GM12875 (cell line): ENCODE measurements around the gene ASIC3.

ENCODE experiments used
- H3K4me3 ChIP-seq: one replicate; pipeline ENCODE4 v1.5.1; 2011; ENCODE audit warnings: low read depth, low read length, control low read depth
- TF ChIP-seq, protein P1 (sequence below): IDR thresholded peaks from 2 replicates; pipeline ENCODE4 v1.5.1; 2011; ENCODE audit warnings: low read depth, mild to moderate bottlenecking, control low read depth, inconsistent platforms, low read length, moderate library complexity, borderline replicate concordance; ENCODE audit not compliant: insufficient read depth

ASIC3 gene

DNA sequence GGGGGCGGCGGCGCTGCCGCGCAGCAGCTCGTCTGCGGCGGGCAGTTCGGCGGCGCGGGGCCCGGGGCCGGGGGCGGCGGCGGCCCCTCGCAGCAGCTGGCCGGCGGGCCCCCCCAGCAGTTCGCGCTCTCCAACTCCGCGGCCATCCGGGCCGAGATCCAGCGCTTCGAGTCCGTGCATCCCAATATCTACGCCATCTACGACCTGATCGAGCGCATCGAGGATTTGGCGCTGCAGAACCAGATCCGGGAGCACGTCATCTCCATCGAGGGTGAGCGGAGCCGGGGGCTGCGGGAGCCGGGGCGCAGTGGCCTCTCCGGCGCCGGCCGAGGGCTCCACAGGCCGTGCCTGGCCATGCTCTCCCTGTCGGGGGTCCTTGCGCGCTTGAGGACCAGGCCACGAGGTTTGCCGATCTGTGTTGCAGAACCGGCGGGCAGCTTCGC, 38.5 kb downstream of the ASIC3 start:
- H3K4me3 ChIP-seq = peak overlapping the region; percentile 73
- TF ChIP-seq, protein P1, sequence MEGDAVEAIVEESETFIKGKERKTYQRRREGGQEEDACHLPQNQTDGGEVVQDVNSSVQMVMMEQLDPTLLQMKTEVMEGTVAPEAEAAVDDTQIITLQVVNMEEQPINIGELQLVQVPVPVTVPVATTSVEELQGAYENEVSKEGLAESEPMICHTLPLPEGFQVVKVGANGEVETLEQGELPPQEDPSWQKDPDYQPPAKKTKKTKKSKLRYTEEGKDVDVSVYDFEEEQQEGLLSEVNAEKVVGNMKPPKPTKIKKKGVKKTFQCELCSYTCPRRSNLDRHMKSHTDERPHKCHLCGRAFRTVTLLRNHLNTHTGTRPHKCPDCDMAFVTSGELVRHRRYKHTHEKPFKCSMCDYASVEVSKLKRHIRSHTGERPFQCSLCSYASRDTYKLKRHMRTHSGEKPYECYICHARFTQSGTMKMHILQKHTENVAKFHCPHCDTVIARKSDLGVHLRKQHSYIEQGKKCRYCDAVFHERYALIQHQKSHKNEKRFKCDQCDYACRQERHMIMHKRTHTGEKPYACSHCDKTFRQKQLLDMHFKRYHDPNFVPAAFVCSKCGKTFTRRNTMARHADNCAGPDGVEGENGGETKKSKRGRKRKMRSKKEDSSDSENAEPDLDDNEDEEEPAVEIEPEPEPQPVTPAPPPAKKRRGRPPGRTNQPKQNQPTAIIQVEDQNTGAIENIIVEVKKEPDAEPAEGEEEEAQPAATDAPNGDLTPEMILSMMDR = no peak

DNA sequence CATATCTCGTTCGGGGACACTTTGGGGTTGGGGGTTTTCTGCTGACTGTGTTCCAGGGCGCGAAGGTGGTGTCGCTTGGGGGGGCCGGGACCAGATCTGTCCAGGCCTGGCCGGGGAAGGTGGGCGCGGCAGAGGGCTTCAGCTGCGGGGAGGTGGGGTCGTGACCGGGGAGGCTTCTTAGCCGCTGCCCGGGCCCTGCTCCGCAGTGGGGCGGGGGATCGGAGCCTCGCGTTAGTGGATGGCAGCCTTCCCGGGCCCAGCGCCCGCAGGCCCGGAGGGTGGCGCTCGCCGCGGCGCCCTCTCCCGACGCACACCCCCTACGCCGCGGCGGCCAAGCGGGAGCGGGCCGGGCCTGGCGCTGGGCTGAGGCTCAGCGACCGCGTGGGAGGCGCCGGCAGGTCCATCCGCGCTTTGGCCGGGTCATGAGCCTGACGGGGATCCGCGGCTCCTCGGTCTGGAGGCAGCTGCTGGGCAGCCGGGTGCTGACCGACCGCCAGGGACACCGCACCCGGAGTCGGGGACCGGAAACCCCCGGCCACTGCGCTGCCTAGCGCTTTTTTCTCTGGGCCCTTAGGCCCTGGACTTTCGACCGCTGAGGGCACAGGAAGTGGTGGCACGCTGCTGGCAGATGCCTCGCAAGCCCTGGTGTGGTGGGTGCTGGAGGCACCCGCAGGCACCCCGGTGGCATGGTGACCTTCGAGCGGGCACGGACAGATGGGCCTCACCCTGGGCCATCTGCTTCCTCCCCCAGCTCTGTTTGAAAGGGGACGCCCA, 39.1 kb downstream of the ASIC3 start:
- H3K4me3 ChIP-seq = peak overlapping the region; percentile 73
- TF ChIP-seq, protein P1 = peak; percentile 41; the same call in 1 of the 2 replicates

DNA sequence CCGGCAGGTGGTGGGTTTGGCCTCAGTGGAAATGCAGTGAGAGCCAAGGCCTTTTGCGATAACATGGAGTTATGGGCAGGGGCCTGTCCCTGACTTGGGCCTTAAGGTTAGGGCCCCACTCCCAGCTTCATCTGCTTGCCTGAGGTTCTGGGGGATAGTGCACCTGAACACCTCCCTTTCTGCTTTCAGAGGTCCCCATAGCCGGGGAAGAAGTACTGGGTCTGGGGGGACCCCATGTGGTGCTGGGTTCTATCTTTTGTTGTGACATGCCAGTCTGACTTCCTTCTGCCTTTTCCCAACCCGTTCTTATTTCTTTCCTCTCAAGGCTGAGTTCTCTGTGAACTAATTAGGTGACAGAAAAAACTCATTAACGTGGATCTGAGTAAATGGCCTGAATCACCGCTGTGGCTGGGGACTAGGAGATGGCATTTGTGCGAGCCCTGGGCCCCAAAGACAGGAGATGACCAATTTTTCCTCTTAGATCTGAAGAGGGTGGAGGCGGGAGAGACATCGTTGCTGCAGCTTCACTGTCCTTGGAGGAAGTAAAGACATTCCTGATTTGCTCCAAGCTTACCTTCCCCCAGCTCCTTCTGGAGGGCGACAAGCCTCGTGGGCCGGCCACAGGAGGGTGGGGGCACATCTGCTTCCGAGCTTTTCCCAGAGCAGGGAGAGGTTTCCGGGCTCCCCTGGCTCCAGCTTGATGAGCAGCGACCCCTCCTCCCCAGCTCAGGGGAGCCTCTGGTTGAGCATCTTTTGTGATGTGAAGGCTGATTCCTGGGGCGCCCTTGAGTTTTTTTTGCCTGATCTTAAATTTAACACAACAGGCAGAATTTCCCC, 39.9 kb downstream of the ASIC3 start:
- TF ChIP-seq, protein P1 = no peak
- H3K4me3 ChIP-seq = peak overlapping the region; percentile 73

GRCh38 chr7:151088856-151089699, 40.7 kb downstream of the ASIC3 start:
- H3K4me3 ChIP-seq = peak overlapping the region; percentile 33

DNA sequence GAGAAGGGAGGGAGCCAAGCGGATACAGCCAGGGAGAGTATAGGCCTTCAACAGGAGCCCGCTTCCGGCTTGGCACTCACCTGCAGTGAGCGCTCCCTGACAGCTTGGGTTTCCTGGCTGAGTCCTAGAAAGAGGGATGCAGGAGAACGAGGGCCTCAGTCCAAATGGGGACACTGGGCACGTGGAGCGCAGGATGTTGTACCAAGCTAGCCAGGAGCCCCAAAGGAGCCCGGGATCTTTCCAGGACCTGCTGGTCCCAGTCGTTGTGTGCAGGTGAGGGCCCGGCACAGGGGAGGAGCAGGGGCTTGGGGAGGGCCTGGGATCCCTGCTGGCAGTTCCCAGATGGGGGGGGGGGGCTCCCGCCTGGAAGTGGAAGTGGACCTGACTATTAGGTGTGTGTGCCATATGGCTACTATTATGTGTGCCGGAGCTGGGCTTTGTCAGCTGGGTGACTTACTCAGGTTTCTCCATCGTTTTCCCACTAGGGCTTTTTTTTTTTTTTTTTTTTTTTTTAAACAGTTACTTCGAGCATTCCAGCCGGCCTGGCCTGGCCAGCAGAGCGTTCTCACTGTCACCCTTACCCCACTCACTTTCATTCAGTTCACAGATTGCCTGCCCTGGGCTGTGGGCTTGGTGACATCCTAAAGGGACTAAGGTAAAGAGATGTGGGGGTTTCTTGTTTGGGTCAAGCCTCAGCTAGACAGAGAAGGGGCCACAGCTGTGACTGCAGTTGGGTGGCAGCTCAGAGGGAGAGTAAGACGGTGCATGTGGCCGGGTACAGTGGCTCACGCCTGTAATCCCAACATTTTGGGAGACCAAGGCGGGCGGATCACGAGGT, 41.8 kb downstream of the ASIC3 start:
- no peak overlapping the region for H3K4me3 ChIP-seq
- TF ChIP-seq, protein P1 = no peak

More at GRCh38 chr7:151088856-151089699, 40.7 kb downstream of the ASIC3 start:
- TF ChIP-seq, protein P1 = no peak

DNA sequence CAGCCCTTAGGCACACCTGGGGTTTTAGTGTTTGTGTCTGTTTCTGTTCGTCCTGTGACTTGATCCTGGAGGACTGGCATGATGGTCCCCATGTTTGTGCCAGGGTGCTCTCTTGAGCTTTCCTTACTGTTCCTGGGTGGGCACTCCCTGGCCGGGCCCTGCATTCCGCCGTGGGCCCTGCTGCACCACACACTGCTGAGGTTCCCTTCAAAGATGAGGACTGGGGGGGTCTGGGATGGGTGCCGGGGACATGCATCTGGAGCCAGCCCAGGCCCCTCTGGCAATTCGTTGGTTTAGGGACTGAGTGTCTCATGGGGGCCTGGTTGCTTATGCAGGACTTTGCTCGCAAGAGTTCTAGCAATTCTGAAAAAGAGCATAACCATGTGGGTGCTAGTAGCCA, 42.7 kb downstream of the ASIC3 start:
- TF ChIP-seq, protein P1 = no peak
- no peak overlapping the region for H3K4me3 ChIP-seq
